Globus pallidus (tissue), 1 donor: ENCODE data around the gene ATG5.
"Not testable (repeated sequence)": the region's sequence is repeated elsewhere in the genome, so short reads cannot be mapped to it uniquely, and the experiment has no call there.

Experiments used
- DNase-seq: peaks from one replicate; pipeline ENCODE4 v3.0.0-alpha.2; 2015; ENCODE audit warnings: low spot score

The ATG5 gene

GRCh38 chr6:106309766-106310373 is 15.7 kb downstream of the ATG5 start:
- no peak for DNase-seq

GRCh38 chr6:106308985-106309384 is 16.6 kb downstream of the ATG5 start:
- DNase-seq: no peak

GRCh38 chr6:106305740-106306139 is 19.8 kb downstream of the ATG5 start:
- DNase-seq: no peak

- DNase-seq: peak; percentile 13
Observed at GRCh38 chr6:106300944-106301343, 24.6 kb downstream of the ATG5 start.

GRCh38 chr6:106300020-106300780 is 25.4 kb downstream of the ATG5 start:
- DNase-seq: no peak

GRCh38 chr6:106293116-106293515 is 32.4 kb downstream of the ATG5 start:
- no peak for DNase-seq

GRCh38 chr6:106290954-106291353 is 34.6 kb downstream of the ATG5 start:
- no peak for DNase-seq

- DNase-seq: no peak
Observed at GRCh38 chr6:106290032-106290431, 35.5 kb downstream of the ATG5 start.

- no peak for DNase-seq
Observed at GRCh38 chr6:106287215-106287614, 38.3 kb downstream of the ATG5 start.

GRCh38 chr6:106286746-106287145 is 38.8 kb downstream of the ATG5 start:
- DNase-seq: no peak

- DNase-seq: no peak
Observed at GRCh38 chr6:106283481-106283880, 42.1 kb downstream of the ATG5 start.

GRCh38 chr6:106281661-106282060 is 43.9 kb downstream of the ATG5 start:
- DNase-seq: no peak

- DNase-seq: no peak
Observed at GRCh38 chr6:106281088-106281487, 44.5 kb downstream of the ATG5 start.

GRCh38 chr6:106279179-106279578 is 46.4 kb downstream of the ATG5 start:
- no peak for DNase-seq

- no peak for DNase-seq
Observed at GRCh38 chr6:106275692-106276091, 49.9 kb downstream of the ATG5 start.

GRCh38 chr6:106273087-106273486 is 52.5 kb downstream of the ATG5 start:
- DNase-seq: no peak

- DNase-seq: no peak
Observed at GRCh38 chr6:106272287-106272686, 53.3 kb downstream of the ATG5 start.

GRCh38 chr6:106270414-106270813 is 55.1 kb downstream of the ATG5 start:
- DNase-seq: no peak

- not testable (repeated sequence) for DNase-seq
Observed at GRCh38 chr6:106269268-106269919, 56.2 kb downstream of the ATG5 start.

GRCh38 chr6:106268500-106268899 is 57.1 kb downstream of the ATG5 start:
- DNase-seq: not testable (repeated sequence)

- DNase-seq: not testable (repeated sequence)
Observed at GRCh38 chr6:106264433-106264832, 61.1 kb downstream of the ATG5 start.

- not testable (repeated sequence) for DNase-seq
Observed at GRCh38 chr6:106259748-106260147, 65.8 kb downstream of the ATG5 start.

GRCh38 chr6:106258726-106259125 is 66.8 kb downstream of the ATG5 start:
- DNase-seq: no peak
